ENCODE measurements around the gene FEZF1.

DNA sequence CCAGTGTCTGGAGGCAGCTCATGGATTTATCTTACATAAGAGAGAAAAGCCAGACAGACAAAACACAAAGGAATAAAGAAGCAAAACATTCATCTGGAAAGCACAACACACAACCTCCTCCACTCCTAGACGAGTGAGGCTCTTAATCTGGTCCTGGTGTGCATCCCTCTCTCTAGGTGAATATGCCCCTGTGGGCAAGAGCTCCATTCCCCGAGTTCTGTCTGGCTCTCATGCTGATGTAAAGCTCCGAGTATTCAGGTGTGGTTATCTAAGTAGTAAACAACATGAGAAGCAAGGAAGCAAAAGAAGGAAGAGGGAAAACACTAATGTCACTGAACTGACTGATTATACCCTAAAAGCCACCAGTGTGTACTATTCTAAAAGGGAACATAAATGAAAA lies 47.9 kb upstream of the FEZF1 start:
- TF ChIP-seq CTCF (IDR thresholded peaks at IDR 0.05; ENCODE audit: poor library complexity, severe bottlenecking), result no peak
- TF ChIP-seq SMC3 (conservative IDR thresholded peaks at IDR 0.05; ENCODE audit: poor library complexity), result no peak
- TF ChIP-seq TAF1 (IDR thresholded peaks at IDR 0.05; ENCODE audit: low read depth), result no peak
